GM18951 (cell line): ENCODE results near the gene WAC.

ENCODE experiments used
- POLR2A ChIP-seq: IDR thresholded peaks from 4 replicates; pipeline ENCODE4 v1.6.1; 2011; ENCODE audit warnings: mild to moderate bottlenecking; ENCODE audit not compliant: insufficient read length, insufficient read depth; ENCODE audit errors: extremely low read depth
- in situ Hi-C: fragments of 300-500 bp; cut with MboI; formaldehyde crosslinking; loops from one replicate; pipeline ENCODE4 v1.12.0; 2022; ENCODE audit warnings: low sequenced_read_pairs, mixed read lengths, inconsistent platforms; ENCODE audit not compliant: unreplicated experiment

Gene WAC

DNA sequence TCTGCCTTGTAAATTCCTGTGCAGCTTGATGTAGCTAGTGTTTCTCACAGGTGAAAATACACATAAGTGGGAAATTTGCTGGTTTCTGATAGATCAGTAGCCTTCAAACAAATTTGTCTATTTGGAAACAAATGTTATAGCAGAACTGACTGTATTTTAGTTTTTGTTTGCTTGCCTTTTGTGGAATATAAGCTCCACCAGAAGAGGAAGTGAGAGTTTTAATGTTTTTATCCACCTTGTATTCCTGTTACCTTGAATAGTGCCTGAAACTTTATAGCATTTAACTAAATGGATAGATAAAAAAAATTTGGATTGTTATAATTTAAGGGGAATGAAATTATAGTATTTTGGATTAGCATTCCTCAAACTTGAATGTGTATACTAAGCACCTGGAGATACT, 9.8 kb downstream of the WAC start:
- in situ Hi-C loops = no loop called here
- TF ChIP-seq POLR2A = no peak

- TF ChIP-seq POLR2A = no peak
- in situ Hi-C loops = no loop called here
Measured at GRCh38 chr10:28544058-28544457, 11.1 kb downstream of the WAC start.

DNA sequence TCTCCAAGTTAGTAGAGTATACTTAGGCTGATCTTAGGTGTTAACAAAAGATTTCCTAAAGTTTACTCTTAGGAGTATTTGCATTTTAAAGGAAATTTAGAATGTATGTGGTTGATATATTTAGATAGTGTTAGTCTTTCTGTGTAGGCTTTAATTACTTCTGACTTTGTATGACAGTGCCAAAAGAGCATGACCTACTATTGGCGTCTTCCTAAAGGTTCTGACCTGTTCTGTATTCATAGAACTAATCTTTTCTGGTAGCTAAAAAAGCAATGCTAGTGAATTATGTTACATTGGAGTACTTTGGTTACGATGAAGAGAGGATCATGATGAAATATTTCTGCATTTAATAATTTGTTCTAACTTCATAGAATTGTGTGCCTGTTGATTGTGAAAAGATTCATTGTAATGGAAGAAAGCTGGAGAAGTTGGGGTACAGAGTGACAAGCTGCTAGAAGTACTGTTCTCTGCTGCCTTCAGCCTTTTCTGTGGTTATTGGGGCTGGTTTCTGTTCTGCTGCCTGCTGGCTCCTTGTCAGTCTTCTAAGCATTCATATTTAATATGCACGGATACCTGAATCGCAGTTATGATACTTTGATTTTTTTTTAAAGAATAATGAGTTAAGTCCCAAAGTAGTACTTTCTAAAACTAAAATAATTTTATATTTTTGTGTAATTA, 13.2 kb downstream of the WAC start:
- in situ Hi-C loops = no loop called here
- TF ChIP-seq POLR2A = no peak

DNA sequence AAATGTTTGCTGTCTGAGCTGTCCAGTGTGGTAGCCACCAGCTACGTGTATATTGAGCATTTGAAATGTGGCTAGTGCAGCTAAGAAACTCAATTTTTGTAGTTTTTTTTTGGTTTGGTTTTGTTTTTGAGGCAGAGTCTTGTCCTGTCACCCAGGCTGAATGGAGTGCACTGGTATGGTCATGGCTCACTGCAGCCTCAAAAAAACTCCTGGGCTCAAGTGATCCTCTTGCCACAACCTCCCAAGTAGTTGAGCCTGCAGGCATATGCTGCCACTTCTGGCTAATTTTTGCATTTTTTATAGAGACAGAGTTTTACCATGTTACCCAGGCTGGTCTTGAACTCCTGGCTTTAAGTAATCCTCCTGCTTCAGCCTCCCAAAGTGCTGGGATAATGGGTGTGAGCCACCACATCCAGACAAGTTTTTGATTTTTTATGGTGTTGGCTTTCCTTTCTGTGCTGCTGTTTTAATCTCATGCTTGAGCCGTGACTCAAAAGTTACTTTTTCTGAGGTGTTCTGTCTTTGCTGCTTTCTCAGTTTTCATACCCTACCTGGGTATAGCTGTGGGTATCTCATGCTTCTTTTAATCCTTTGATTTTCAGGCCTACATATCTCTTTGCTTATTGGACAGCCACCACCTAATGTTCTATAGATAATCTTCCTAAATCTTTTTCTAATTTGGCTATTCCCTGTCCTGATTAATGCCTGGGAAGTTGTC, 16.0 kb downstream of the WAC start:
- in situ Hi-C loops = no loop called here
- no peak for TF ChIP-seq POLR2A

- no peak for TF ChIP-seq POLR2A
- in situ Hi-C loops = no loop called here
Measured at GRCh38 chr10:28551086-28551485, 18.2 kb downstream of the WAC start.

DNA sequence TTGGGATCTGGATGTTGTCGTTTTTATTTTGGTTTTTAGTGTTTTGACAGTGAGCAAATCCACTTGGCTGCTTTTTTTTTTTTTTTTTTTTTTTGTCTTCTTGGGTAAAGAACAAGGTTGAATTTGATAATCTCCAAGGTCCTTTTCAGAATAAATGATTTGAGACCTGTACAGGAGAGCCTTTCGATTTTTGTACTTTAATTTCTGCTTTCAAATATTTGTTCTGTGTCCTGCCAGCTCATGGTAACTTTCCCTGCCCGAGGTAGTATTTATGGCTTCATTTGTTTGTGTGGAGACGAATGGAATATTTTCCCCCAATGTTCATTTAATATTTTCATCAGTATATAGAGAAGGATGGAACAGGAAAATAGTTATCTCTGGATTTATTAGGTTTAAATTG, 19.9 kb downstream of the WAC start:
- in situ Hi-C loops = no loop called here
- no peak for TF ChIP-seq POLR2A

DNA sequence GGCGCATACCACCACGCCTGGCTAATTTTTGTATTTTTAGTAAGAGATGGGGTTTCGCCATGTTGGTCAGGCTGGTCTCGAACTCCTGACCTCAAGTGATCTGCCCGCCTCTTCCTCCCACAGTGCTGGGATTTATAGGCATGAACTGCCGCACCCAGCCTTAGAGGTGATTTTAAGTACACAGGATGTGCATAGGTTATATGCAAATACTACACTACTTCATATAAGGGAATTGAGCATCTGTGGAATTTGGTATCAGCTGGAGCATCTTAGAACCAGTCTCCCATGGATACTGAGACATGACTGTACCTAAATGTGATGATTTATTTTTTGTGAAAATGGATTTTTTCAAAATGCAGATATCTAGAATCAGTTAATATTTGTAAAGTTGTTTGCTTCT, 21.1 kb downstream of the WAC start:
- no peak for TF ChIP-seq POLR2A

DNA sequence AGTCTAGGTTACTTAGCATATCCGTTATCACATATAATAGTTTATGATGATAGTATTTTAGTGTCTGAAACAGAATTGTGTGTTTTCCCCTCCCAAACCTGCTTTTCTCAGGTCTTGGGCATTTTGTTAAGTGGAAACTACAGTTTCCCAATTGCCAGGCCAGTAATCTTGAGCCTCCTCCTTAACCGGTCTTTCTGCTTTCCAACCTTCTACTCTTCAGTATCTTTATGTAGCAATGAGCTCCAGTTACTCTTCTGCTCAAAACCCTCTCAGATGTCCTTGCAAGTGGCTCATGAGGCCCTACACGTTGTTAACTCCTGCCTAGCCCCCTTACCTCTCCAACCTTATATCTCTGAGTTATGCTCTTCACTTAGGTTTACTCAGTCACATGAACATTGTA, 22.0 kb downstream of the WAC start:
- in situ Hi-C loops = no loop called here
- no peak for TF ChIP-seq POLR2A

More for the DNA sequence above, 21.1 kb downstream of the WAC start:
- in situ Hi-C loops = no loop called here

DNA sequence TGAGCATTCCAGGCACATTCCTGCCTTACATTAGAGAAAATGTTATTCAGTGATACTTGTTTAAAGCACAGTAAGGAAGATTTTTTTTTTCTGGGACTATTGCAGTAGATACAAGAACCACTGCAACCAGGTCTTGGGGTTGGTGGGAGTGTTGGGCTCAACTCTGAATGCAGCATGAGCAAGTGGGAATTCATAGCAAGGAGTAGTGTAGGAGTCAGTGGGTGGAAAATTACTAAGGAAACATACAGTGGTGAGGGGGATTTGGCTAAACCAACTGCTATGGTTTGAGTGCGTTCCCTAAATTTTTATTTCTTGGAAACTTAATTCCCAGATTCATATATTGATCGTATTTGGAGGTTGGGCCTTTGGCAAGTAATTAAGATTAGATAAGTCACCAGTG, 22.4 kb downstream of the WAC start:
- no peak for TF ChIP-seq POLR2A
- in situ Hi-C loops = no loop called here

DNA sequence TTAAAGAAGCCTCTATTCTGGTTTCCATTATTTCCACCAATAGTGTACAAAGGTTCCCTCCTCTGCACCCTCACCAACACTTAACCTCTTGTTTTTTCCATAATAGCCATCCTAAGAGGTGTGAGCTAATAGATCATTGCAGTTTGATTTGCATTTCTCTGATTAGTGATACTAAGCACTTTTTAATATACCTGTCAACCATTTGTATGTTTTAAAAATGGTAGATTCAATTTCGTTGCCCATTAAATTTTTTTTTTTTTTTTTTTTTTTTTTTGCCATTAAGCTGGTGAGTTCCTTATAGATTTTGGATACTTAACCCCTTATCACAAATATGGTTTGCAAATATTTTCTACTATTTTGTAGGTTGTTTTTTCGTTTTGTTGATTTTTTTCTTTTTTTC, 23.2 kb downstream of the WAC start:
- in situ Hi-C loops = no loop called here
- TF ChIP-seq POLR2A = no peak

DNA sequence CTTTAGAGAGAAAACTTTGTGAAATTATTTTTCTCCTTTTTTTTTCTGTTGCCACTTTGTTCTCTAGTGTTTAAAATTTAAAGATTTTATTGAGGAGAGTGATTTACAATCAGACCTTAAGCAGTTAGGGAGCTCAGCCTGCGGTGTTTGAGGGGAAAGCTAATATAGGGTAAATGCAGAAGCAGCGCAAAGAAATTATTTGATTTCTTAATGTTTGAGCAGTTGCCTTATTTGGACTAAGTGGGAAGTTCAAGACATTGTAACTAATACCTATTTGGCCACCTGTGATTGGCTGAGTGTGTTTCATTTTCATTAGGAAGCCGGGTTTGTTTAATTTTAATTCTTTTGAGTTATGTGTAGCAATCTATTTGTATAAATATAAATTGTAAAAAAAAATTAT, 25.3 kb downstream of the WAC start:
- no peak for TF ChIP-seq POLR2A
- in situ Hi-C loops = no loop called here

DNA sequence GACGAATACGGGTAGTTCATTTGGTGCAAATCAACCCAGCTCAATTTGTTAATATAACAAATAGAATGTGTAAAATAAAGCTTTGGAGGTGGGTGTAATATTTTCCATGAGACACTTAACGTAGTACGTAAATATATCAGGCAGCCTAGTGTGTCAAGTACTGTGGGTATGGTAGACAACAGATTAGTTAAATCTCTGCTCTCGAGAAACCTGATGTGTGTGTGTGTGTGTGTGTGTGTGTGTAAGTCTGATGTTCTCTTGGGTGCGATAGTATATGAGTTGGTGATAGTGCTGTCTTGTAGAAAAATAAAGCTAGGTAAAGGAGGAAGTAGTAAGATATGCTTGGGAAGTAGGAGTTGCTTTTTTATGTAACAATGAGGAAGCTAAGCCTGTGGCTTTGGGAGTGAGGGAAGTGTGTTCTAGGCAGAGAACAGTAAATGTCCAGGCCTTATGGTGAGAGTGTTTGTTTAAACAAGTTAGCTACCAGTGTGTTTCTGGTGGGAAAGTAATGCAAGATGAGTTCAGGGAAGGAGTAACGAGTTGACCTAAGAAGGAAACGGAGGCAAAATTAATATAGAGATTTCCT, 26.1 kb downstream of the WAC start:
- in situ Hi-C loops = no loop called here
- TF ChIP-seq POLR2A = no peak

DNA sequence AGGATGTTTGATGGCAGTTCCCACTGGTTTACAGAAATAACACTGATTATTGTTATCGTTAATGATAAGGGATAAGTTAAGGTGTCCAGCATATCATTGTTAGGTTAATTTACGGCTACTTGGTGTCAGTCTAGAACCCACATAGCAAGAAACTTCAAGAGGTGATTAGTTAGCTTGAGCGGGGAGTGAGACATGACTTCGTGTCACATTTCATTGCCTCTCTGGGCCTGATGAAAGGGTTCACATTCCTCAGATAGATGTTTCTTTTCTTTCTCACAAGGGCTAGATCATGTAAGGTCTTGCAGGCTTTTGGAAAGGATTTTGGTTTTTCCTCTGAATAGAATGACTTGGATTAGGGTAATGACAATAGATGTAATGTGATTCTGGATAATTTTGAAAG, 26.7 kb downstream of the WAC start:
- no peak for TF ChIP-seq POLR2A
- in situ Hi-C loops = no loop called here

GRCh38 chr10:28560617-28561016, 27.7 kb downstream of the WAC start:
- in situ Hi-C loops = no loop called here
- TF ChIP-seq POLR2A = no peak
